ENCODE results near the gene LIN37. TPM values are rescaled to one million over a fixed set of nuclear protein-coding genes. Genes with fewer than 3 reads are reported as not detected.

The LIN37 gene
- total and polyA plus RNA-seq, 2 of the 13 experiments (the other 11 are each of a cell fraction or from before 2014, with no cell fraction given) = 6.3 to 8.7 TPM

GRCh38 chr19:35738021-35738886 lies 10.1 kb upstream of the LIN37 start:
- no peak overlapping the region for H3K9ac ChIP-seq (ENCODE audit: insufficient read depth, low read depth, low read length)
- DNase-seq (ENCODE audit: low spot score) = no peak
- peaks cover 22 to 55% of the 10 kb centered on the region in 2 experiments; a peak in 4 of 5 replicates for H3K36me3 ChIP-seq (replicated peaks in 1 of 2; ENCODE audit: control insufficient read depth in 1 of 2, insufficient read depth in 2 of 2, low read length in 2 of 2)
- H3K79me2 ChIP-seq (ENCODE audit: insufficient read depth, low read length) = no peaks in the 10 kb centered on the region
- ATAC-seq = no peak
- peaks cover 20% of the 10 kb centered on the region for H3K4me1 ChIP-seq (ENCODE audit: insufficient read depth, low read length)
- whole genome bisulfite sequencing (ENCODE audit: low lambda C conversion rate) = 97% methylated on average over 34 of the region's 37 CpGs
- H4K20me1 ChIP-seq (ENCODE audit: insufficient read depth, low read length) = no peaks in the 10 kb centered on the region
- H3K27me3 ChIP-seq (ENCODE audit: control insufficient read depth in 1 of 2, insufficient read depth in 2 of 2, low read length in 2 of 2) = no peaks in the 10 kb centered on the region
- in situ Hi-C loops (cut with HindIII; ENCODE audit: extremely low pct_ligation_motif_present, low pct_unique_long_range_greater_than_20kb) = no loop called here
- POLR2A ChIA-PET = interaction anchor here (1.1 to 4.6 kb wide), 3 partner anchors 10 to 18 kb away, joined by 3 to 69 read pairs (median 7); partner anchors contain the start of gene LIN37
- no peak overlapping the region for H3K4me2 ChIP-seq (ENCODE audit: low read depth, low read length)
- intact Hi-C loops (cut with micrococcal nuclease; ENCODE audit: unreplicated experiment) = no loop called here
- no peak overlapping the region for H3K4me3 ChIP-seq (replicated peaks in 1 of 3; ENCODE audit: insufficient read depth in 1 of 3, low read depth in 2 of 3, low read length in 3 of 3)
- H2AFZ ChIP-seq (ENCODE audit: low read length) = no peak overlapping the region
- no peak overlapping the region for H3K27ac ChIP-seq (ENCODE audit: extremely low read length, insufficient read depth, low read length)
- CTCF ChIA-PET (ENCODE audit: low intra/inter-chr PET ratio, low total read pairs) = interaction anchor here (1.7 kb wide), 1 partner anchor 45 kb away, joined by 5 read pairs; no protein-coding TSS in a partner anchor
- no peak for FAIRE-seq
- BruUV-seq (replicated peaks) = TSS peak; percentile 41
- H3K9me3 ChIP-seq (ENCODE audit: low read length) = no peaks in the 10 kb centered on the region
- no peak for TF ChIP-seq JDP2 (CRISPR knock-in tag; IDR thresholded peaks at IDR 0.05; ENCODE audit: borderline replicate concordance)
- no peak for TF ChIP-seq RBM22 (optimal IDR thresholded peaks at IDR 0.05; ENCODE audit: low read length)
- TF ChIP-seq, protein P1, sequence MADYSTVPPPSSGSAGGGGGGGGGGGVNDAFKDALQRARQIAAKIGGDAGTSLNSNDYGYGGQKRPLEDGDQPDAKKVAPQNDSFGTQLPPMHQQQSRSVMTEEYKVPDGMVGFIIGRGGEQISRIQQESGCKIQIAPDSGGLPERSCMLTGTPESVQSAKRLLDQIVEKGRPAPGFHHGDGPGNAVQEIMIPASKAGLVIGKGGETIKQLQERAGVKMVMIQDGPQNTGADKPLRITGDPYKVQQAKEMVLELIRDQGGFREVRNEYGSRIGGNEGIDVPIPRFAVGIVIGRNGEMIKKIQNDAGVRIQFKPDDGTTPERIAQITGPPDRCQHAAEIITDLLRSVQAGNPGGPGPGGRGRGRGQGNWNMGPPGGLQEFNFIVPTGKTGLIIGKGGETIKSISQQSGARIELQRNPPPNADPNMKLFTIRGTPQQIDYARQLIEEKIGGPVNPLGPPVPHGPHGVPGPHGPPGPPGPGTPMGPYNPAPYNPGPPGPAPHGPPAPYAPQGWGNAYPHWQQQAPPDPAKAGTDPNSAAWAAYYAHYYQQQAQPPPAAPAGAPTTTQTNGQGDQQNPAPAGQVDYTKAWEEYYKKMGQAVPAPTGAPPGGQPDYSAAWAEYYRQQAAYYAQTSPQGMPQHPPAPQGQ (CRISPR knock-in tag; IDR thresholded peaks at IDR 0.05; ENCODE audit: borderline replicate concordance) = no peak
- no peak for TF ChIP-seq ZNF430 (CRISPR knock-in tag; IDR thresholded peaks at IDR 0.05)
- no peak for TF ChIP-seq MIER2 (CRISPR knock-in tag; IDR thresholded peaks at IDR 0.05)
- TF ChIP-seq ZNF121 (CRISPR knock-in tag; IDR thresholded peaks at IDR 0.05) = no peak
- no peak for TF ChIP-seq REPIN1 (CRISPR knock-in tag; IDR thresholded peaks at IDR 0.05; ENCODE audit: borderline replicate concordance, low read depth)
- no peak for TF ChIP-seq ZNF720 (CRISPR knock-in tag; IDR thresholded peaks at IDR 0.05)
- no peak for TF ChIP-seq ZNF607 (CRISPR knock-in tag; IDR thresholded peaks at IDR 0.05; ENCODE audit: borderline replicate concordance)
- TF ChIP-seq, protein P2, sequence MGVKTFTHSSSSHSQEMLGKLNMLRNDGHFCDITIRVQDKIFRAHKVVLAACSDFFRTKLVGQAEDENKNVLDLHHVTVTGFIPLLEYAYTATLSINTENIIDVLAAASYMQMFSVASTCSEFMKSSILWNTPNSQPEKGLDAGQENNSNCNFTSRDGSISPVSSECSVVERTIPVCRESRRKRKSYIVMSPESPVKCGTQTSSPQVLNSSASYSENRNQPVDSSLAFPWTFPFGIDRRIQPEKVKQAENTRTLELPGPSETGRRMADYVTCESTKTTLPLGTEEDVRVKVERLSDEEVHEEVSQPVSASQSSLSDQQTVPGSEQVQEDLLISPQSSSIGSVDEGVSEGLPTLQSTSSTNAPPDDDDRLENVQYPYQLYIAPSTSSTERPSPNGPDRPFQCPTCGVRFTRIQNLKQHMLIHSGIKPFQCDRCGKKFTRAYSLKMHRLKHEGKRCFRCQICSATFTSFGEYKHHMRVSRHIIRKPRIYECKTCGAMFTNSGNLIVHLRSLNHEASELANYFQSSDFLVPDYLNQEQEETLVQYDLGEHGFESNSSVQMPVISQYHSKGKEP (CRISPR knock-in tag; IDR thresholded peaks at IDR 0.05) = no peak
- TF ChIP-seq RBFOX2 (IDR thresholded peaks at IDR 0.05; ENCODE audit: low read depth, low read length) = 0 out of 2 replicates have a peak, but pooled peaks have one; percentile 33
- TF ChIP-seq ELK4 (CRISPR knock-in tag; IDR thresholded peaks at IDR 0.05; ENCODE audit: borderline replicate concordance) = no peak
- TF ChIP-seq ESRRA (CRISPR knock-in tag; IDR thresholded peaks at IDR 0.05; ENCODE audit: low read depth) = no peak
- TF ChIP-seq, protein P3, sequence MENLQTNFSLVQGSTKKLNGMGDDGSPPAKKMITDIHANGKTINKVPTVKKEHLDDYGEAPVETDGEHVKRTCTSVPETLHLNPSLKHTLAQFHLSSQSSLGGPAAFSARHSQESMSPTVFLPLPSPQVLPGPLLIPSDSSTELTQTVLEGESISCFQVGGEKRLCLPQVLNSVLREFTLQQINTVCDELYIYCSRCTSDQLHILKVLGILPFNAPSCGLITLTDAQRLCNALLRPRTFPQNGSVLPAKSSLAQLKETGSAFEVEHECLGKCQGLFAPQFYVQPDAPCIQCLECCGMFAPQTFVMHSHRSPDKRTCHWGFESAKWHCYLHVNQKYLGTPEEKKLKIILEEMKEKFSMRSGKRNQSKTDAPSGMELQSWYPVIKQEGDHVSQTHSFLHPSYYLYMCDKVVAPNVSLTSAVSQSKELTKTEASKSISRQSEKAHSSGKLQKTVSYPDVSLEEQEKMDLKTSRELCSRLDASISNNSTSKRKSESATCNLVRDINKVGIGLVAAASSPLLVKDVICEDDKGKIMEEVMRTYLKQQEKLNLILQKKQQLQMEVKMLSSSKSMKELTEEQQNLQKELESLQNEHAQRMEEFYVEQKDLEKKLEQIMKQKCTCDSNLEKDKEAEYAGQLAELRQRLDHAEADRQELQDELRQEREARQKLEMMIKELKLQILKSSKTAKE (CRISPR knock-in tag; IDR thresholded peaks at IDR 0.05; ENCODE audit: borderline replicate concordance) = no peak
- no peak for TF ChIP-seq SP4 (CRISPR knock-in tag; IDR thresholded peaks at IDR 0.05)
- TF ChIP-seq TEAD2 (CRISPR knock-in tag; IDR thresholded peaks at IDR 0.05) = no peak
